Subcutaneous abdominal adipose tissue (tissue), 5 donors: ENCODE measurements around the gene CDH5.
A peak's percentile ranks its signal among the peaks of the same experiment; 100 is the strongest.

ENCODE experiments used
- H3K27ac ChIP-seq: one replicate; pipeline ENCODE4 v1.7.0; 2013; ENCODE audit warnings: low read depth, mild to moderate bottlenecking, inconsistent platforms, low read length, moderate library complexity
- H3K27me3 ChIP-seq, 5 donors: one replicate each; pipeline ENCODE4 v1.7.0; 2013; ENCODE audit warnings: low read length in 5 of 5, inconsistent platforms in 1 of 5; ENCODE audit not compliant: control insufficient read depth in 5 of 5, insufficient read depth in 4 of 5
- H3K36me3 ChIP-seq, 5 donors: one replicate each; pipeline ENCODE4 v1.7.0; 2013; ENCODE audit warnings: low read length in 5 of 5; ENCODE audit not compliant: control insufficient read depth in 5 of 5, insufficient read depth in 5 of 5
- H3K4me1 ChIP-seq, 5 donors: one replicate each; pipeline ENCODE4 v1.7.0; 2013; ENCODE audit warnings: low read length in 5 of 5, mild to moderate bottlenecking in 3 of 5, moderate library complexity in 1 of 5; ENCODE audit not compliant: control insufficient read depth in 5 of 5, insufficient read depth in 5 of 5
- H3K4me3 ChIP-seq, 5 donors: one replicate each; pipeline ENCODE4 v1.7.0; 2013; ENCODE audit warnings: low read length in 5 of 5, low read depth in 1 of 5
- H3K9ac ChIP-seq, 5 donors: one replicate each; pipeline ENCODE4 v1.7.0; 2013; ENCODE audit warnings: low read length in 5 of 5, mild to moderate bottlenecking in 4 of 5, moderate library complexity in 3 of 5
- H3K9me3 ChIP-seq, 5 donors: one replicate each; pipeline ENCODE4 v1.7.0; 2013; ENCODE audit warnings: low read length in 5 of 5; ENCODE audit not compliant: control insufficient read depth in 5 of 5
- donor health status: healthy.
- donor health status: healthy.
- donor health status: healthy.
- donor health status: healthy.
- donor health status: healthy.

CDH5 gene

GRCh38 chr16:66381585-66382170 lies 15.2 kb downstream of the CDH5 start:
- peak overlapping the region in 1 of 5 donors; percentile 2 for H3K9ac ChIP-seq
- H3K27me3 ChIP-seq = no peaks in the 10 kb centered on the region
- H3K27ac ChIP-seq = peak overlapping the region; percentile 87
- peaks cover 7 to 82% (median 18%) of the 10 kb centered on the region in 5 donors for H3K4me1 ChIP-seq
- no peaks in the 10 kb centered on the region for H3K9me3 ChIP-seq
- H3K36me3 ChIP-seq = peaks cover 0 to 24% (median 3%) of the 10 kb centered on the region in 5 donors
- no peak overlapping the region for H3K4me3 ChIP-seq

- H3K4me3 ChIP-seq = peak overlapping the region in 1 of 5 donors; percentile 15
- no peaks in the 10 kb centered on the region for H3K9me3 ChIP-seq
- peaks cover 7 to 82% (median 16%) of the 10 kb centered on the region in 5 donors for H3K4me1 ChIP-seq
- H3K36me3 ChIP-seq = peaks cover 0 to 31% (median 10%) of the 10 kb centered on the region in 5 donors
- peak overlapping the region in 2 of 5 donors; percentile 55 to 56 for H3K9ac ChIP-seq
- peak overlapping the region; percentile 87 for H3K27ac ChIP-seq
- H3K27me3 ChIP-seq = no peaks in the 10 kb centered on the region
Measured at GRCh38 chr16:66382171-66382965, 15.9 kb downstream of the CDH5 start.

GRCh38 chr16:66382966-66383299 lies 16.4 kb downstream of the CDH5 start:
- Histone ChIP-seq H3K36me3 (peaks cover 0 to 33% (median 12%) of the 10 kb centered on the region in 5 donors), H3K9ac (peak overlapping the region in 3 of 5 donors; percentile 44 to 56 (median 55)), H3K4me1 (peaks cover 7 to 82% (median 14%) of the 10 kb centered on the region in 5 donors), H3K27me3 (no peaks in the 10 kb centered on the region), H3K27ac (peak overlapping the region; percentile 84), H3K9me3 (no peaks in the 10 kb centered on the region), H3K4me3 (peak overlapping the region in 1 of 5 donors; percentile 15)

- H3K36me3 ChIP-seq = peaks cover 0 to 38% (median 18%) of the 10 kb centered on the region in 5 donors
- peaks cover 7 to 82% (median 14%) of the 10 kb centered on the region in 5 donors for H3K4me1 ChIP-seq
- H3K9me3 ChIP-seq = no peaks in the 10 kb centered on the region
- no peaks in the 10 kb centered on the region for H3K27me3 ChIP-seq
- H3K9ac ChIP-seq = peak overlapping the region in 3 of 5 donors; percentile 44 to 56 (median 55)
- peak overlapping the region; percentile 84 for H3K27ac ChIP-seq
- no peak overlapping the region for H3K4me3 ChIP-seq
Measured at GRCh38 chr16:66383551-66383950, 17.1 kb downstream of the CDH5 start.

- Histone ChIP-seq H3K27ac (peak overlapping the region; percentile 34), H3K36me3 (peaks cover 0 to 46% (median 30%) of the 10 kb centered on the region in 5 donors), H3K9me3 (no peaks in the 10 kb centered on the region), H3K4me1 (peaks cover 5 to 69% (median 14%) of the 10 kb centered on the region in 5 donors), H3K9ac (no peak overlapping the region), H3K4me3 (no peak overlapping the region), H3K27me3 (no peaks in the 10 kb centered on the region)
Measured at GRCh38 chr16:66385415-66385814, 18.9 kb downstream of the CDH5 start.

GRCh38 chr16:66386629-66387622 lies 20.4 kb downstream of the CDH5 start:
- no peaks in the 10 kb centered on the region for H3K27me3 ChIP-seq
- H3K4me1 ChIP-seq = peaks cover 5 to 57% (median 14%) of the 10 kb centered on the region in 5 donors
- H3K9ac ChIP-seq = peak overlapping the region in 1 of 5 donors; percentile 66
- H3K36me3 ChIP-seq = peaks cover 0 to 50% (median 33%) of the 10 kb centered on the region in 5 donors
- no peak overlapping the region for H3K4me3 ChIP-seq
- H3K27ac ChIP-seq = peak overlapping the region; percentile 45
- H3K9me3 ChIP-seq = no peaks in the 10 kb centered on the region

GRCh38 chr16:66387817-66388332 lies 21.4 kb downstream of the CDH5 start:
- H3K27ac ChIP-seq = peak overlapping the region; percentile 45

GRCh38 chr16:66388350-66389139 lies 22.1 kb downstream of the CDH5 start:
- H3K36me3 ChIP-seq = peaks cover 0 to 57% (median 37%) of the 10 kb centered on the region in 5 donors
- no peak overlapping the region for H3K4me3 ChIP-seq
- H3K27ac ChIP-seq = no peak overlapping the region
- H3K4me1 ChIP-seq = peaks cover 1 to 47% (median 6%) of the 10 kb centered on the region in 5 donors
- H3K27me3 ChIP-seq = no peaks in the 10 kb centered on the region
- H3K9me3 ChIP-seq = no peaks in the 10 kb centered on the region
- no peak overlapping the region for H3K9ac ChIP-seq

More at GRCh38 chr16:66387817-66388332, 21.4 kb downstream of the CDH5 start:
- H3K4me1 ChIP-seq = peaks cover 5 to 54% (median 13%) of the 10 kb centered on the region in 5 donors
- no peaks in the 10 kb centered on the region for H3K9me3 ChIP-seq
- H3K36me3 ChIP-seq = peaks cover 0 to 56% (median 37%) of the 10 kb centered on the region in 5 donors
- no peak overlapping the region for H3K4me3 ChIP-seq
- peak overlapping the region in 1 of 5 donors; percentile 66 for H3K9ac ChIP-seq
- H3K27me3 ChIP-seq = no peaks in the 10 kb centered on the region
